ENCODE results near the gene DMAP1. TPM values are rescaled to one million over a fixed set of nuclear protein-coding genes. Genes with fewer than 3 reads are reported as not detected.
"Not testable (repeated sequence)": the region's sequence is repeated elsewhere in the genome, so short reads cannot be mapped to it uniquely, and the experiment has no call there.

DMAP1 gene
- 27.1 TPM for total RNA-seq

DNA sequence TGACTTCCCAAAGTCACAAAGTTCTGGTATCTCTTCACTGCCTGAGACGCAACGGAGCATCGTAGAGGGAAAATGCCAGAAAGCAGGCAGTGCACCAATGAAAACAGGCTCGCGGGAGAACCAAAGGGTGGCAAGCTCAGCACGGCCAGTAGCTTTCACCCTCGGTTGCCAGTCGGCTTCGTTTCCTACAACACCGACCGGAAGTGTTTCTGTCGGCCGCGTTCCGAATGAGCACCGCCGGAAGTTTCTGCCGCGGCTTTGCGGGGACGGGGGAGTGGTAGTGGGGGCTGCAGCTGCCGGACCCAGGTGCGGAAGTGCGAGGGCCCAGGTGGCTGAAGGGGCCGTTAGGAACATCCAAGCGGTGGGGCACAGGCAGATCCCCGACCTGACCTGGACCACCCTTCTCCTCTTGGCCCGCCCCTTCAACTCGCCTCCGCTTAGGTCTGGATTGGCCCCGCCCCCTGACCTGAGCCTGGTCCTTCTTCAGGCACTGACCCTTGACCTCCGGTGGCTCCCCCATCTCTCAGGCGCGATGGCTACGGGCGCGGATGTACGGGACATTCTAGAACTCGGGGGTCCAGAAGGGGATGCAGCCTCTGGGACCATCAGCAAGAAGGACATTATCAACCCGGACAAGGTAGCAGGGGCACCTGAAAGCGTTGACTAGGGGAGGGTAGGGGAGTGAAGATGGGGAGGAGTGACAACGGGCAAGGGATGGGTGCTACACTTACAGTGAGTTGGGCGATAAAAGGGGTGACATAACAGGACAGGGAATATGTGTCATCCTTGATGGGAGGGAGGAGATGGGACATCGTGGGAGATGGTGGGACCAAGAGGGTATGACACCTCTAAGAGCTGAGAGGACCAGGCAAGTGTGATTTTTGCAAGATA lies at the start of gene DMAP1:
Gene DMAP1, plus strand, starts transcription at position 250 of the 891 bp plus-strand sequence. Its CDS starts 283 bp downstream, at position 533.
- peak; percentile 80 for DNase-seq

DNA sequence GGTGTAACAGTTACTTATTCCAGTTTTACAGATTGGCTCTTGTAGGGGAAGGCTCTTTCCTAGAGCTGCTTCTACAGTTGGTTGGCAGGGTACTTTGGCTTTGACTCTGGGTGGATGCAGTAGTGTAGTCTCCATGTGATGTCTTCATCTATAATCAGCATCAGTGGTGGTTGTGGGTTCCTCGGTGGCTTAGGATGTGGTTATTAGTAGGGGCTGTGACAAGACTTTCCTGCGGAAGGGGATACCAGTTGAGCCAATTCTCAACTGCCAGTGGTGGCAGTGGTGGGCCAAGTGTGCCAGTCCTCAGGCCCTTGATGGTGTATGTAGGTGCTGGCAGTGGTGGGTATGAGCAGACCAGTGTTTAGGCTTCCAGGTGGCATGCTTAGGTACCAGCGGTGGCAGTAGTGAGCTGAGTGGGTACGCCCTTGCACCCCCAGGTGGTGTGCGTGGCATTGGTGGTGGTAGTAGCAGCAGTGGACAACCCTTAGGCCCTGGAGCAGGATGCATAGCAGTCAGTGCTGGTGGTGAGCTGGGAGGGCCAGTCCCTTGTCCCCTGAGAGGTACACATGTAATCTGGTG lies 44.7 kb upstream of the DMAP1 start:
- DNase-seq, result no peak

- DNase-seq, result no peak
Measured at GRCh38 chr1:44170281-44170823, 42.9 kb upstream of the DMAP1 start.

DNA sequence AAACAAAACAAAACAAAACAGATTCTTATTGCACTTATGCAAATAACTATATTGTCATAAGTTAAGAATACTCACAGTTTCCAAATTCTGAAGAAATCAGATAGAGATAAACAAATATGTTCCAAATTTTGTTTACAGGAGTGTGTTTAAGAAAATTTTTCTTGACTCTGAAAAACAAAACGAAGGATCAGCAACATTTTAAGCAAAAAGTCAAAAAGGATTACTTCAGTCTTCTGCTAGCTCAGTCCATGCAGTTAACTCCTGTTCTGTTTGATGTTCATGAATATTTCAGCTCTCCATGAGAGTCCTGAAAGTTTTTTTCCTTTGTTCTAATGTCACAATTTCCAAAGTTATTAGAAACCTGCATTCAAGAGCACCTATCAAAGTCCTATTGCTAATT lies 38.6 kb upstream of the DMAP1 start:
- DNase-seq, result no peak

DNA sequence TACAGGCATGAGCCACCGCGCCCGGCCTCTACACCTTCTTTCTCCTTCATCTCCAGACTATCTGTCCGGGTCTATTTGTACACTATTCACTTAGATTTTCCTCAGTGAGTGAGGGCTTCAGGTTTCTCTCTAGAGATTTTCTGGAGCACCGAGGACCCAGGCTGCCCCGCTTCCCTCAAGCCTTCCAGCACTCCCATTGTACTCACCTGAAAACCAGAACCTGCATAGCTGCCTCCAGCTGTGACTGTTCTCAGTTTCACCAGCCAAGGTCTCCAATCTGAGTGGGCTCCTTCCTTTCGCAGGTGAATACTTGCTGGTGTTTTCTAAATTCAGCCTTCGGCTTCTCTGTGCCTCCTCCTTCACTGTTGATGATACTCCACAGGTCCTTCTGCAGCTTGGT lies 12.9 kb upstream of the DMAP1 start:
- DNase-seq, result no peak

GRCh38 chr1:44206545-44206944 lies 6.7 kb upstream of the DMAP1 start:
- not testable (repeated sequence) for DNase-seq

DNA sequence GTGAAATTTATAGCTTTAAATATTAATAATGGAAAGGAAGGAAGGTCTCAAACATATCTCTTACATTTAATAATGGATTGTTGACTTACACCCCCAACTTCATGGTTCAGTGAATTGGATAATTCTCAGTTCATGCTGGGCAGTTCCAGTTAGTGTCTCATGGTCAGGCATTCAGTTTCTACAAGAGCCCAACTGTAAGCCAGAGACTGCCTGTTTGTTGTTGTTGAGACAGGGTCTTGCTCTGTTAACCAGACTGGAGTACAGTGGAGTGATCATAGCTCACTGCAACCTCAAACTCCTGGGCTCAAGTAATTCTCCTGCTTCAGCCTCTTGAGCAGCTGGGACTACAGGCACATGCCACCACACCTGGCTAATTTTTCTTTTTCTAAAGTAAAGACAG lies 5.0 kb upstream of the DMAP1 start:
- DNase-seq, result no peak

DNA sequence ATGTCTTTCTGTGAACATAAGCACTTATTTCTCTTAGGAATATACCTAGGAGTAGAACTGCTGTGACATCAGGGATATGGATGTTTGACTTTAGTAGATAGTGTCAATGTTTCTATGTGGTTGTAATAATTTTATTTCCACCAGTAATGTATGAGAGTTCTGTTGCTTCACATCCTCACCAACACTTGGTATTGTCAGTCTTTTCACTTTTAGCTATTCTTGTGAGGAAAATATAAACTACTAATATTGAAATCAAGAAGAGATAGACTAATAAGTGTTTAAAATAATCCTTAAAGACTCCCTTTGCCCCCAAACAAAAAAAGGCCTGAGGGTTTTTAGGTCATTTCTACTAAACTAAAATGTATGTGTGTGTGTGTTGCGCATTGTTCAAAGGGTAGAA lies 2.7 kb upstream of the DMAP1 start:
- no peak for DNase-seq

GRCh38 chr1:44212355-44213221 lies 683 bp upstream of the DMAP1 start:
- DNase-seq, result no peak

GRCh38 chr1:44217809-44218410 lies 4.6 kb downstream of the DMAP1 start:
- DNase-seq, result peak; percentile 51

DNA sequence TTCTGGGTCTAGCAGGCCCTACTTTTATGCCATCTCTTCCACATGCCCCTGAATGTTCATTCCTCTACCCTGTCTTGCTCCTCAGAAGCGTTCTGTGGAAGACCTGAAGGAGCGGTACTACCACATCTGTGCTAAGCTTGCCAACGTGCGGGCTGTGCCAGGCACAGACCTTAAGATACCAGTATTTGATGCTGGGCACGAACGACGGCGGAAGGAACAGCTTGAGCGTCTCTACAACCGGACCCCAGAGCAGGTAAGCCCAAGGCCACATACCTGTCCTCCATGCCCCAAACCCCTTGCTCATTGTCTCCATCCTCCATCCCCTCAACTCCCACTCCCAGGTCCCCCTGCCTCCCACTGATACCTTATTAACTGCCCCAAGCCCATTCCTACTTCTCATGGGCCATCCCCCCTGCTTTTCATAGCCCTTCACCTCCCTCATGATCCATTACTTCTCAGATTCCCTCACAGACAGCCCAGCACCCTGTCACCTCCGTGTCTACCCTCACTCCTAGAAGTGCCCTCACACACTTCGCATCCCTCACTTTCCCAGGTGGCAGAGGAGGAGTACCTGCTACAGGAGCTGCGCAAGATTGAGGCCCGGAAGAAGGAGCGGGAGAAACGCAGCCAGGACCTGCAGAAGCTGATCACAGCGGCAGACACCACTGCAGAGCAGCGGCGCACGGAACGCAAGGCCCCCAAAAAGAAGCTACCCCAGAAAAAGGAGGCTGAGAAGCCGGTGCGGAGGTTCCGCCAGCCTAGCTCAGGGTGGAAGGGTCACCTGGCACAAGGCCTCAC lies 5.4 kb downstream of the DMAP1 start:
- DNase-seq, result no peak

- DNase-seq, result no peak
Measured at GRCh38 chr1:44219301-44219626, 6.0 kb downstream of the DMAP1 start.

- DNase-seq, result no peak
Measured at GRCh38 chr1:44220001-44220751, 6.9 kb downstream of the DMAP1 start.

DNA sequence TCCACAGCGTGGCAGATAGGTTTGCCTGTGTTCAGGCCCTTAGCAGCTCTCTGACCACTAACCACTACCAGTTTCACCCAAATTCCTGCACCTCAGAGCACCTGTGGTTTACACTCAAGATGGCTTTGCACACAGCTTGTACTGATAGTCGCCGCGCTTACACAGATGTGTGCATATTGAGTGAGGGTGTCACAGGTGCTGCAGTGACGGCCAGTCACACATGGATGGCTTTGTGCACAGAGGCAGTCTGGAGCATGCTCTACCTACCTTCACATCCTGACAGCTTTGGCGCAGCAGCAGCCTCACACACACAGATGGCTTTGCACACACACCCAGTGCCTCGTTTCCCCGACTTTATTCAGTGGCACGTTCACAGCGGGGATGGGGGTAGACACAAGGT lies 7.5 kb downstream of the DMAP1 start:
- DNase-seq, result no peak

- DNase-seq, result no peak
Measured at GRCh38 chr1:44221769-44222168, 8.5 kb downstream of the DMAP1 start.

- DNase-seq, result no peak
Measured at GRCh38 chr1:44222397-44223186, 9.3 kb downstream of the DMAP1 start.

- no peak for DNase-seq
Measured at GRCh38 chr1:44223187-44223610, 9.9 kb downstream of the DMAP1 start.

GRCh38 chr1:44225761-44226160 lies 12.5 kb downstream of the DMAP1 start:
- DNase-seq, result no peak

GRCh38 chr1:44227211-44227610 lies 13.9 kb downstream of the DMAP1 start:
- DNase-seq, result no peak

DNA sequence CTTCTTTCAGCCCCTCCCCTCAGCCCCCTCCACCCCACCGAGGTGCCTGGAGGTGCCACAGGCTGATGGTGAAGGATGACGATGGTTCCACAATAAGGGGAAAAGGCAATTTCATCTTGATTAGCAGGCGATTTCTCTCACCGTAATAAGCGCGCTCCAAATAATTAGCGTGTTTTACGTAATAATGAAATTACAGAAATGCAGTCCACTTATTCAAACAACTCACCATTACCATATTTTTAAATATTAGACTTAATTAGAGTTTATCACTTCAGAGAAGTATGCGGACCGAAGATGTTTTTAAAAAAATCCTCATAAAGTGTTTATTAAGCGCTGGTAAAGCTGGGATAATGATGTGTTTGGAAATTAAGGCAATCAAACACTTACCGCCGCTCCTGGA lies 14.9 kb downstream of the DMAP1 start:
- no peak for DNase-seq
